CD4-positive, alpha-beta T cell treated with Interleukin-15 for 1 hour (primary cell): Measurements from ENCODE around the gene ABCC11.
"Not testable (repeated sequence)": the region's sequence is repeated elsewhere in the genome, so short reads cannot be mapped to it uniquely, and the experiment has no call there.

ENCODE experiments used
- DNase-seq: peaks from one replicate; pipeline ENCODE4 v3.0.0-alpha.2; 2020

Gene ABCC11

GRCh38 chr16:48244863-48245195 is 2.5 kb downstream of the ABCC11 start:
- DNase-seq = no peak

- DNase-seq = peak; percentile 89
Measured at GRCh38 chr16:48244080-48244862, 3.1 kb downstream of the ABCC11 start, which contains the start of gene LONP2. Gene LONP2, plus strand, starts transcription at chr16:48244300. Its CDS starts 89 bp downstream, at chr16:48244389.

- DNase-seq = not testable (repeated sequence)
Measured at GRCh38 chr16:48240147-48240546, 7.2 kb downstream of the ABCC11 start.

GRCh38 chr16:48236286-48236685 is 11.1 kb downstream of the ABCC11 start:
- DNase-seq = no peak

GRCh38 chr16:48235556-48236136 is 11.7 kb downstream of the ABCC11 start:
- DNase-seq = no peak

GRCh38 chr16:48235058-48235555 is 12.2 kb downstream of the ABCC11 start:
- no peak for DNase-seq

GRCh38 chr16:48234630-48235029 is 12.7 kb downstream of the ABCC11 start:
- no peak for DNase-seq

GRCh38 chr16:48232493-48233040 is 14.8 kb downstream of the ABCC11 start:
- DNase-seq = no peak

GRCh38 chr16:48231727-48232492 is 15.4 kb downstream of the ABCC11 start:
- no peak for DNase-seq

GRCh38 chr16:48225456-48225855 is 21.9 kb downstream of the ABCC11 start:
- DNase-seq = no peak

GRCh38 chr16:48223490-48223889 is 23.8 kb downstream of the ABCC11 start:
- DNase-seq = no peak

- DNase-seq = no peak
Measured at GRCh38 chr16:48220891-48221290, 26.4 kb downstream of the ABCC11 start.

GRCh38 chr16:48218473-48218872 is 28.9 kb downstream of the ABCC11 start:
- DNase-seq = no peak

GRCh38 chr16:48217708-48218107 is 29.6 kb downstream of the ABCC11 start:
- no peak for DNase-seq

- DNase-seq = no peak
Measured at GRCh38 chr16:48215738-48216137, 31.6 kb downstream of the ABCC11 start.

- DNase-seq = no peak
Measured at GRCh38 chr16:48212033-48212432, 35.3 kb downstream of the ABCC11 start.

- no peak for DNase-seq
Measured at GRCh38 chr16:48210747-48211146, 36.6 kb downstream of the ABCC11 start.

- no peak for DNase-seq
Measured at GRCh38 chr16:48206594-48207242, 40.6 kb downstream of the ABCC11 start.

GRCh38 chr16:48204825-48205151 is 42.6 kb downstream of the ABCC11 start:
- no peak for DNase-seq

GRCh38 chr16:48203974-48204824 is 43.1 kb downstream of the ABCC11 start:
- DNase-seq = no peak

- no peak for DNase-seq
Measured at GRCh38 chr16:48201515-48202201, 45.7 kb downstream of the ABCC11 start.
